GM18499 (cell line): Measurements from ENCODE around the gene TNNC1.

Experiments used
- ATAC-seq: cut with Tn5 transposase; IDR thresholded peaks from one replicate; pipeline ENCODE4 v1.9.1; 2021; ENCODE audit warnings: moderate number of reproducible peaks; ENCODE audit not compliant: insufficient read depth, unreplicated experiment

Gene TNNC1

DNA sequence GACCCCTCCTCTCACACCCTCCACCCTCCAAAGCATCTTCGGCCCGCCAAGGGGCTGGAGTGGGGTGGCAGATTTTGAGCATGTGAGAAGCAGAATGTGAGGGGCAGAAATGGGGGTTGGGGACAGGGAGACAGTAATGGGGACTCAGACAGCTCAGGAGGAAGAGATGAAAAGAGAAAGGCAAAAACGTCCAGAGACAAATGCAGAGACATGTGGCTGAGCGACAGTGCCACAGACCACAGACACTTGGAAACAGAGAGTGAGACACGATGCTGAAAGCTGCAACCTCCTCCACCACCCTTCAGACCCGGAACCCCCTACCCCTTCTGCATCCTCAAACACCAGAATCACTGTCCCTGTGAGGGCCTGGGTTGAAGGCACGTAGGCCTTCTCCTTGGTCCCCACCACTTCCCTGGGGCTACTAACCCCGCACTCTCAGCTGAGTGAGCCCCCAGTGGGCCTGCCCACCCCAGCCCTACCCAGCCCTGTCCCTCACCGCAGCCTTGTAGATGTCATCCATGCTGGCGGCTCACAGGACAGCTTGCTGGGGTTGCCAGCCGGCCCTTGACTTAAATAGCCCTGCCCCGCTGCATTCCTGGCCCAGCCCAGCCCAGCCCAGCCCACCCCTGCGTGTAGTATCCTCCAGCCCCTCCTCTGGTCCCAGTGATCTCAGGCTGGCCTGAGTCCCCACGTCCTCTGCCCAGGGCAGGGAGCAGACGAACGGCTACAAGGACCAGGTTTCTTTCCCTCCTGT is at the start of gene TNNC1:
Gene TNNC1 (minus strand): TSS at position 546 of the 754 bp plus-strand sequence. CDS start 26 bp downstream, at position 520.
- ATAC-seq, result no peak

DNA sequence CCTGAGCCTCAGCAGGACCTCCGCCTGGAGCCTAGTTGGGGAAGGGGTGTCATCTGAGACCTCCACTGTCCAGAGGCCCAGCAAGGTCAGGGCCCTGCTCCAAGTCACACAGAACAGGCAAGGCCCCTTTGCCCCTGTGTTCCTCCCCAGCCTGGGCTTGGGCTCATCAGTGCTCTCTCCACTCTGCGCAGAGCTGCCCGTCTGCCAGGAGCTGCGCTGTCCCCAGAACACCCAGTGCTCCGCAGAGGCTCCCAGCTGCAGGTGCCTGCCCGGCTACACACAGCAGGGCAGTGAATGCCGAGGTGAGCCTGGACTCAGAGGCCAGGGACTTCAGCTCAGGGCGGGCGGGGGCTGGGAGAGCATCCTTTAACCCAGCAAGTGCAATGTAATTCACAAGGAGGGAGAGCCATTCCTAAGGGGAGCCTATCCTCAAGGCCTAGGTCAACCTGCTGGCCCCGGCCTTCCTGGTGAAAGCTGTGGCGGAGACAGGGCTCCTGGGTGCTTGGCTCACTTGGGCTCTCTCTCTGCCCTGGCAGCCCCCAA is 49.0 kb upstream of the TNNC1 start:
- ATAC-seq, result no peak

DNA sequence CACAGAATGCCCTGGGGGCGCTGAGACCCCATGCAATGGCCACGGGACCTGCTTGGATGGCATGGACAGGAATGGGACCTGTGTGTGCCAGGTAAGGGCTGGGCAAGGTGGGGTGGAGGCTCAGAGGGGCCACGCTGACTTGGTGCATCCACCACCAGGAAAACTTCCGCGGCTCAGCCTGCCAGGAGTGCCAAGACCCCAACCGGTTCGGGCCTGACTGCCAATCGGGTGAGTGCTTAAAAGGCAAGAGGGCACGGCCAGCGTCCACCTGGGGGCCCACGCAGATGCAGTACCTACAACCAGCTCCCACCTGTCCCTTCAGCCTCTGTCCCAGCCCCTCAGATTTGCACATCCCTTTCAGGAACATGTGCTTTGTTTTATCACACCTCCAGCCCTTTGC is 48.2 kb upstream of the TNNC1 start:
- no peak for ATAC-seq

DNA sequence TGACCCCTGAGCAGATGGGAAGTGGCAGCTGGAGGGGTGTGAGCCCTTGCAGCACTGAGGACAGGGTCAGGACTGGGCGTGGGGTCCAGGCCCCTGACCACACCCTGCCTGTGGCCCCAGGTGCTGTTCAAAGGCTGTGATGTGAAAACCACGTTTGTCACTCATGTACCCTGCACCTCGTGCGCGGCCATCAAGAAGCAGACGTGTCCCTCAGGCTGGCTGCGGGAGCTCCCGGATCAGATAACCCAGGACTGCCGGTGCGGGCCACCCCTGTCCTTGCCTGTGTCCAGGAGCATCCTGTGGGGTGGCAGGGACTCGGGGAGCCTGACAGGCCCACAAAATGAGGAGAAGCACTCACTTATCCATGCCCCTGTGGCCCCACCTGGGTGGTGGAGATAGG is 47.2 kb upstream of the TNNC1 start:
- no peak for ATAC-seq

DNA sequence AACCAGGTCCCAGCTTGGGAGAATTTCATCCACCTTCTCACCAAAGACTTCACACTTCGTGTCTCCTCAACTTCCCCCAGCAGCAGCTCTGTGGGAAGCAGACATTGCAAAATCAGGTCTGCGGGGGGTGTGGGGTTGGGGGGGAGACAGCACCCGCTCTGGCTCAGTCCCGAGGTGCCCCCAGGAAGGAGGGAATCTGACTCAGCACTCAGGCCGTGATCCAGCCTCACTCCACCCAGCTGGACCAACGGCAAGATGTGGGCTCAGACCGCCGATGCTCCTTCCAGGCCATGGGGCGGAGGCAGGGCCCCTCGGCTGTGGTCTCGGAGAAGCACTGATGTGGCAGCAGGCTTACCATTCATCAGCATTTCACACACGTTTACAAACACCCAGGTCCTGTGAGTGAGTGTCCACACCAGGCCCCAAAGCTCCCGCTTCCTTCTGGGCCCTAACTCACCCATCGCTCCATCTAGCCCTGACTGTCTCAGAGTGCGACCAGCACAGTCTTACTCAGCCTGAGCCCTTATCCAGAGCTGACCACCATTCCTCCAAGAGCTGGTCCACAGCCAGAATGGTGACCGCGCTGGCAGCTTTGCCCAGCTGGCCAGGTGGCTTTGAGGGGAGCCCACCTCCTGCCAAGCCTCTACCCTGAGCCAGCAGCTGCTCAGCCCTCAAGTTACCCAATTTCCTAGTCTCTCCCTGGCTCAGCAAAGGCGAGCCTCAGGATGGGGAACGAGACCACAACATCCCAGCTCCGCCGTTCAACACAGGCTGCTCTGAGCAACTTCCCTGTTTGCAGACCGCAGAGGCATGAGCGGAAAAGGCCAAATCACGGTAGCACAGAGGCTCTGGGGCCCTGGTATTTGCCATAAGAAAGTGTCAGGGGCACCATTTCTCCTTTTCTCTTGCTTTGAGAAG is 44.6 kb upstream of the TNNC1 start:
- ATAC-seq, result no peak

DNA sequence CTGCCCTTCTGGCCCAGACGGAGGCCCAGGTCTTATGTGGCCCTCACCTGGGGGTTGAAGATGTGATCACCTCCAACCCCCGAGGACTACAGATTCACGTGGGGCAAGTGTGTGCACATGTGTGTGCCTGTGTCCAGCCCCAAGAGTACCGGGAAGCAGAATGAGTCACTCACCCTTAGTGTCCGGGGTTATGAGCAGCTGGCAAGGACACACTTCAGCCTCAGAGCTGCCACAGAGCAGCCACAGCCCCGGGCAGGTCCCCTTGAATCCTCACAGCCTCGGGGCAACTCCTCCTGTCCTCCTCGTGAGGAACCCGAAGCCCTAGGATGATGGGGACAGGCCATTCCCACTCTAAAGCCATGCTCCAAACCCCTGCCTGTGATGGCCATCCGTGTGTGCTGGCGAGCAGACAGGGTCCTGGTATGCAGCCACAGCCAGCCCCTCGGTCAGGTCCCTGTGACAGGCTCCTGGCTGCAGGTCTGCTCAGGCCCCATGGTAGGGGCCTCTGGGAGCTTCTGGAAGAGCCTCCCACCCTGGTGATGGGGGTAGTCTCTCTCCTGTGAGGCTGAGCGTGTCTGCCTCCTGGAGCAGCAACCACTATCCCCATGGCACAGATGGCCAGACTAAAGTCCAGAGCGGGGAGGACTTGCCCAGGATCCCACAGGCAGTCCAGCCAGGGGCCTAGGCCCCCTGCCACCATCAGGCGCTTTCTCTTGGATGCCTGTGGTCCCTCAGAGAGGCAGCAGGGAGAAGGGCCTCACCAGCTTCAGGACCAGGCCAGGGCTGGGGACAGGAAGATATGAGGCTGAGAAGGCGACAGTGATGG is 42.1 kb upstream of the TNNC1 start:
- ATAC-seq, result no peak

DNA sequence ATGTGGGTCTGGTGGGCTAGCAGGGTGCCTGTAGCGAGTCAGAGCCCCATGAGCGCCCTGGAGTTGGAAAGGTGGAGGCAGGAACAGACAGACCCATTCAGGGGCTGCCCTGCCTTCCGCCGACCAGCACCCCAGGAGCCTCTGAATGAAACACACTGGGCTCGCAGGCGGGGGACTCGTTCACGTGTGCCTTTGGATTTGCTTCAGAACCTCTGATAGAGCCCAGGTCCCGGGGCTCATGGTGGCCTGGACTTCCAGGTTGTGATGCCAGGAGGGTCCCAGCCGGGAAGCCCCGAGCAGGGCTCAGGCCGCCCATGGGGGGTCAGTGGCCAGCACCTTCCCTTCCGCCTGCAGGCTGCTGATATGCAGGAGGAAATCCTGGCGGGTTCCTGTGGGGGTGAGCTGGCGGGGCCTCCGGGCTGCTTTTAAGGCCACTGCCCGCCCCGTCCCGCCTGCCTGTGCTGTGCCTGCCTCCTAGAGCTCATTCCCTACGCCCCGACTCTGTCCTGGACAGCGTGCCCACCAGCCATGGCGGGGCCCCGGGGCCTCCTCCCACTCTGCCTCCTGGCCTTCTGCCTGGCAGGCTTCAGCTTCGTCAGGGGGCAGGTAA is 41.1 kb upstream of the TNNC1 start, which contains the start of gene STAB1:
Gene STAB1 (plus strand): TSS at position 453 of the 610 bp plus-strand sequence. CDS start 76 bp downstream, at position 529.
- ATAC-seq, result no peak

DNA sequence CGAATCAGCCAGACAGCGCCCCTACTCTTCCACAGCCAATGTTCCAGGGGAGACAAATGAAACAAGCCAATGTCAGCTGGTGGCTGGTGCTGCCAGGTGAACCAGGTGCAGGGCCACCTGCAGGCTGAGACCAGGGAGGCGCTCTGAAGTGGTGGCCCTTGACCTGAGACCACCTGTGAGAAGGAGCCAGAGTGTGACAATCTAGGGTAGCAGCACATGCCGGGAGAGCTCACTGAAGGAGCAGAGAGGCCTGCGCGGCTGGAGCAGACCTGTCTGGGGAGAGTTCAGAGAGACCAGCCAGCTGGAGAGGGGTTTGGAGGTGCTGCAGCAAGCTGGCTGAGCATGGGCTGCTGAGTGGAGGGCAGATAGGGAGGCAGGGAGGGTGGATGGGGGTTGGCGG is 40.6 kb upstream of the TNNC1 start:
- ATAC-seq, result no peak

DNA sequence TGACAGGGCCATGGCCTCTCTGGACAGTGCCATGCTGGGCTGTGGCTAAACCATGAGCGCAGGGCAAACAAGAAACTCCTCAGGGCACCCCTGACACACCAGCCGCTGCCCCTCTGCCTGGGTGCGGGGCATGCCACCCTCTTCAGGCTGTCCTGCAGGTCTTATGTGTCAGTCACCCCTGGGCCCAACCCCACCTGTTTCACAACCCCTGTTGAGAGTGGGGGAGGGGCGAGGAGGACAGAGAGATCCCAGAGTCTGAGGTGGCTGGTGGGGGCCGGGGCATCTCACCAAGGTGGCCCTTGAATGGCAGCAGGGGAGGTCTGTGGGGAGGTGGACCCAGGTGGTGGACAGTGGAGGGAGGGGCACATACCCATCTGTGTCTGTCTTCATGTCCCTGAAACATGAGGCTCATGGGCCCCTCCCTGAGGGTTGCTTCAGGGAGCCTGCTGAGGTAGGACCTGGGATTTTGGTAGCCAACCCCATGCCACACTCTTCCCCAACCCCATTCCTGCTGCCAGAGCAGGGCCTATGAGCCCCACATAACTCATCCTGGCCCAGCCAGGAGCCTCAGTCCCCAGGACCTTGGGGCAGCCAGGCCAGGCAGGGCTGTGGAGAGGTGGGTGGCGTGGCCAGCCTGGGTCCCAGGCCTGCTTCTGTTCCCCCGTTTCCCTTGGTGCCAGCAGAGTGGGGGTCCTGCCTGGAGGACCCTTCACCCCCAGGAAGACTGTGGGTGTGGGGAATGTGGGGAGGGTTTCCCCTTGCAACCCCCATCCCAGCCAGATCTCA is 39.6 kb upstream of the TNNC1 start:
- ATAC-seq, result no peak

DNA sequence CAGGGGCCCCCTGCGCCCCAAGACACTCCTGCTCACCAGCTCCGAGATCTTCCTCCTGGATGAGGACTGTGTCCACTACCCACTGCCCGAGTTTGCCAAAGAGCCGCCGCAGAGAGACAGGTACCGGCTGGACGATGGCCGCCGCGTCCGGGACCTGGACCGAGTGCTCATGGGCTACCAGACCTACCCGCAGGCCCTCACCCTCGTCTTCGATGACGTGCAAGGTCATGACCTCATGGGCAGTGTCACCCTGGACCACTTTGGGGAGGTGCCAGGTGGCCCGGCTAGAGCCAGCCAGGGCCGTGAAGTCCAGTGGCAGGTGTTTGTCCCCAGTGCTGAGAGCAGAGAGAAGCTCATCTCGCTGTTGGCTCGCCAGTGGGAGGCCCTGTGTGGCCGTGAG is 38.2 kb upstream of the TNNC1 start:
- no peak for ATAC-seq

DNA sequence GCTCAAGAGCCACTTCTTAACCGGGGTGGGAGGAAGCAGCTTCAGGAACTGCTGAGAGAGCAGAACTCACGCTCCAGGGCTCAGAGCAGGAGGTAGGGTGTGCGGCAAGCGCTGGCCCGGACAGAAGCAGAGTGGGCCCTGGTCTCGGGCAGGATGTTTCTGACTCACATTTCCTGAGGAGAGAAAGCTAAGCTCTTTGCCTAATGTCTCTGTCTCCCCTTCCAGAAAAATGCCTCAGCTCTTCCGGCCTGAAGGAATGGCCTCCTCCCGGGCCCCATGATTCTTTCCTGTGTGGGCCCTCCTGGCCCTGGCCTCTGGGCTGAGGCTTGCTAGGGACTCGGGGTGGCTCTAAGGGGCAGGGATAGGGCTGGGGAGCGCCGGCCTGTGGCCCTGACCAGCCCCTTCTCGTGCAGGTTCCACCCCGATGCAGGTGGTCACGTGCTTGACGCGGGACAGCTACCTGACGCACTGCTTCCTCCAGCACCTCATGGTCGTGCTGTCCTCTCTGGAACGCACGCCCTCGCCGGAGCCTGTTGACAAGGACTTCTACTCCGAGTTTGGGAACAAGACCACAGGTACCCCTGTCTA is 37.2 kb upstream of the TNNC1 start:
- ATAC-seq, result no peak

DNA sequence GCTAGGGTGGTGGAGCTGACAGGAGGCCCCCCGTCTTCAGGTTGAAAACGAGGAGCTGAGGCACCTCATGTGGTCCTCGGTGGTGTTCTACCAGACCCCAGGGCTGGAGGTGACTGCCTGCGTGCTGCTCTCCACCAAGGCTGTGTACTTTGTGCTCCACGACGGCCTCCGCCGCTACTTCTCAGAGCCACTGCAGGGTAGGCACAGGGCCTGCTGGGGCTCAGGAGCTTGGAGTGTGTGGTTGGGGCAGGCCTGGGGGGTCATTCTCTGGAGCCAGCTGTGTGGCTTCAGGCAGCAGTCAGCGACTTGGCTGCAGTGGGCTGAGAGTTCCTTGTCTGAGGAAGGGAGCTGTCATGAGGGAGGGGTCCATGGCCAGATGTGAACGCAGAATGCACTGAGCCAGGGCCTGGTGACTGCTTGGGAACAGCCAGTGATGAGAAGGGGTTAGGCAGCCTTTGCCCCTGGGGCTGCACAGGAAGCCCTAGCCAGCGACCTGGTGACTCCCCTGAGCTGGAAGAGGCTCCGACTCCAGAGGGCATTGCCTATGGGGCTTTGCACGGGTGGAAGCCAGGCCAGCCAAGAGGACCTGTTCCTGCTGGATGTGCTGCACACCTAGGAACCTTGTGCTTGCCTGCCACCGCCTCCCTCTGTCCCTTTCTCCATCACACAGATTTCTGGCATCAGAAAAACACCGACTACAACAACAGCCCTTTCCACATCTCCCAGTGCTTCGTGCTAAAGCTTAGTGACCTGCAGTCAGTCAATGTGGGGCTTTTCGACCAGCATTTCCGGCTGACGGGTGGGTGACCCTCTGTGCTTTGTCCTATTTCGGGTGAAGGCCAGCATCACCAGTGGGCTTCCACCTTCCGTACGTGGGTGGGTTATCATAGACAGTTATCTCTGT is 36.4 kb upstream of the TNNC1 start:
- ATAC-seq, result no peak

DNA sequence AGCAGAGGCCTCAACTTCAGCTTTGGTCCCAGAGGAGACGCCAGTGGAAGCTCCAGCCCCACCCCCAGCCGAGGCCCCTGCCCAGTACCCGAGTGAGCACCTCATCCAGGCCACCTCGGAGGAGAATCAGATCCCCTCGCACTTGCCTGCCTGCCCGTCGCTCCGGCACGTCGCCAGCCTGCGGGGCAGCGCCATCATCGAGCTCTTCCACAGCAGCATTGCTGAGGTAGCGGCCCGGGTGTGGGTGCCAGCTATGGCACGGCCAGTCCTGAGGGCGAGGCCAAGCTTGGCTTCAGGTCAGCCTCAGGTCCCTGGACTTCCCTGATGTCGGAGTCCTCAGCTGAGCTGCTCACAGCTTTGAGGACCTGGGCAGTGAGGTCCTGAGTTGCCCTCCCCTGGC is 35.6 kb upstream of the TNNC1 start:
- no peak for ATAC-seq

DNA sequence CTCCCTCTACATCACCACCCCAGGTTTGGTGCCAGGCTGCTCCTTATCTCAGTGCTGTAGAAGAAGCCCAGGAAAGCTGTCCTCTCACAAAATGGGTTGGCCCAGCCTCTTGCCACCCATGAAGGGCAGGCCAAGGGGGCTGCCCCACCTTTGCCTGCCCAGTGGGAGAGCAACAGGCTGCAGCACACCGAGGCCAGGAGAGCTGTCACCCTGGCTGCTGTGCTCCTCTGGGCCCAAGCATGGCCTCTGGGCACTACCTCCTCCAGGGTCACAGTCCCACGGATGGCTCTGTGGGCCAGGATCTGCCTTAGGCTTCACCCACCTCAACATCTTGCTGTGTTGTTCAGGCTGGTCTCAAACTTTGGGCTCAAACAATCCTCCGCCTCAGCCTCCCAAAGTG is 34.9 kb upstream of the TNNC1 start:
- ATAC-seq, result no peak

DNA sequence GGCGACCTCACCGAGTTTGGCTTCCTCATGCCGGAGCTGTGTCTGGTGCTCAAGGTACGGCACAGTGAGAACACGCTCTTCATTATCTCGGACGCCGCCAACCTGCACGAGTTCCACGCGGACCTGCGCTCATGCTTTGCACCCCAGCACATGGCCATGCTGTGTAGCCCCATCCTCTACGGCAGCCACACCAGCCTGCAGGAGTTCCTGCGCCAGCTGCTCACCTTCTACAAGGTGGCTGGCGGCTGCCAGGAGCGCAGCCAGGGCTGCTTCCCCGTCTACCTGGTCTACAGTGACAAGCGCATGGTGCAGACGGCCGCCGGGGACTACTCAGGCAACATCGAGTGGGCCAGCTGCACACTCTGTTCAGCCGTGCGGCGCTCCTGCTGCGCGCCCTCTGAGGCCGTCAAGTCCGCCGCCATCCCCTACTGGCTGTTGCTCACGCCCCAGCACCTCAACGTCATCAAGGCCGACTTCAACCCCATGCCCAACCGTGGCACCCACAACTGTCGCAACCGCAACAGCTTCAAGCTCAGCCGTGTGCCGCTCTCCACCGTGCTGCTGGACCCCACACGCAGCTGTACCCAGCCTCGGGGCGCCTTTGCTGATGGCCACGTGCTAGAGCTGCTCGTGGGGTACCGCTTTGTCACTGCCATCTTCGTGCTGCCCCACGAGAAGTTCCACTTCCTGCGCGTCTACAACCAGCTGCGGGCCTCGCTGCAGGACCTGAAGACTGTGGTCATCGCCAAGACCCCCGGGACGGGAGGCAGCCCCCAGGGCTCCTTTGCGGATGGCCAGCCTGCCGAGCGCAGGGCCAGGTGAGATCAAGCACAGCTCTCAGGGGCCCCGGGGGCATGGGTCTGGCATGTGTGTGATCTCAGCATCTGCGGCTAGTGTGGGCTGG is 34.2 kb upstream of the TNNC1 start:
- ATAC-seq, result no peak

DNA sequence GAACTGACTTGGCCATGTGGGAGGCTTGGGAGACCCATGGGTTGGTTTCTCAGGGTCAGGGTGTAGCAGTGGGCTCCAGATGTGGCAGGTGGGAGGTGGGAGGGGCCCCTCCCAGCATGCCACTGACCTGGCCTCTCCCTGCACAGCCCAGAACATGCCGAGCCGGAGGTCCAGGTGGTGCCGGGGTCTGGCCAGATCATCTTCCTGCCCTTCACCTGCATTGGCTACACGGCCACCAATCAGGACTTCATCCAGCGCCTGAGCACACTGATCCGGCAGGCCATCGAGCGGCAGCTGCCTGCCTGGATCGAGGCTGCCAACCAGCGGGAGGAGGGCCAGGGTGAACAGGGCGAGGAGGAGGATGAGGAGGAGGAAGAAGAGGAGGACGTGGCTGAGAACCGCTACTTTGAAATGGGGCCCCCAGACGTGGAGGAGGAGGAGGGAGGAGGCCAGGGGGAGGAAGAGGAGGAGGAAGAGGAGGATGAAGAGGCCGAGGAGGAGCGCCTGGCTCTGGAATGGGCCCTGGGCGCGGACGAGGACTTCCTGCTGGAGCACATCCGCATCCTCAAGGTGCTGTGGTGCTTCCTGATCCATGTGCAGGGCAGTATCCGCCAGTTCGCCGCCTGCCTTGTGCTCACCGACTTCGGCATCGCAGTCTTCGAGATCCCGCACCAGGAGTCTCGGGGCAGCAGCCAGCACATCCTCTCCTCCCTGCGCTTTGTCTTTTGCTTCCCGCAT is 33.4 kb upstream of the TNNC1 start:
- no peak for ATAC-seq
